ENCODE data around the gene EEFSEC.

GRCh38 chr3:128178782-128179483 lies 25.7 kb downstream of the EEFSEC start:
- TF ChIP-seq, protein P1, sequence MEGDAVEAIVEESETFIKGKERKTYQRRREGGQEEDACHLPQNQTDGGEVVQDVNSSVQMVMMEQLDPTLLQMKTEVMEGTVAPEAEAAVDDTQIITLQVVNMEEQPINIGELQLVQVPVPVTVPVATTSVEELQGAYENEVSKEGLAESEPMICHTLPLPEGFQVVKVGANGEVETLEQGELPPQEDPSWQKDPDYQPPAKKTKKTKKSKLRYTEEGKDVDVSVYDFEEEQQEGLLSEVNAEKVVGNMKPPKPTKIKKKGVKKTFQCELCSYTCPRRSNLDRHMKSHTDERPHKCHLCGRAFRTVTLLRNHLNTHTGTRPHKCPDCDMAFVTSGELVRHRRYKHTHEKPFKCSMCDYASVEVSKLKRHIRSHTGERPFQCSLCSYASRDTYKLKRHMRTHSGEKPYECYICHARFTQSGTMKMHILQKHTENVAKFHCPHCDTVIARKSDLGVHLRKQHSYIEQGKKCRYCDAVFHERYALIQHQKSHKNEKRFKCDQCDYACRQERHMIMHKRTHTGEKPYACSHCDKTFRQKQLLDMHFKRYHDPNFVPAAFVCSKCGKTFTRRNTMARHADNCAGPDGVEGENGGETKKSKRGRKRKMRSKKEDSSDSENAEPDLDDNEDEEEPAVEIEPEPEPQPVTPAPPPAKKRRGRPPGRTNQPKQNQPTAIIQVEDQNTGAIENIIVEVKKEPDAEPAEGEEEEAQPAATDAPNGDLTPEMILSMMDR (IDR thresholded peaks at IDR 0.05; ENCODE audit: low read depth, low read length) = no peak
- no peak for TF ChIP-seq EZH2phosphoT487 (IDR thresholded peaks at IDR 0.05; ENCODE audit: low read depth)

Measured in OCI-LY3 (cell line).